ENCODE data around the gene GMPR.

GRCh38 chr6:16278750-16279149 lies 40.4 kb downstream of the GMPR start:
- TF ChIP-seq, protein P1, sequence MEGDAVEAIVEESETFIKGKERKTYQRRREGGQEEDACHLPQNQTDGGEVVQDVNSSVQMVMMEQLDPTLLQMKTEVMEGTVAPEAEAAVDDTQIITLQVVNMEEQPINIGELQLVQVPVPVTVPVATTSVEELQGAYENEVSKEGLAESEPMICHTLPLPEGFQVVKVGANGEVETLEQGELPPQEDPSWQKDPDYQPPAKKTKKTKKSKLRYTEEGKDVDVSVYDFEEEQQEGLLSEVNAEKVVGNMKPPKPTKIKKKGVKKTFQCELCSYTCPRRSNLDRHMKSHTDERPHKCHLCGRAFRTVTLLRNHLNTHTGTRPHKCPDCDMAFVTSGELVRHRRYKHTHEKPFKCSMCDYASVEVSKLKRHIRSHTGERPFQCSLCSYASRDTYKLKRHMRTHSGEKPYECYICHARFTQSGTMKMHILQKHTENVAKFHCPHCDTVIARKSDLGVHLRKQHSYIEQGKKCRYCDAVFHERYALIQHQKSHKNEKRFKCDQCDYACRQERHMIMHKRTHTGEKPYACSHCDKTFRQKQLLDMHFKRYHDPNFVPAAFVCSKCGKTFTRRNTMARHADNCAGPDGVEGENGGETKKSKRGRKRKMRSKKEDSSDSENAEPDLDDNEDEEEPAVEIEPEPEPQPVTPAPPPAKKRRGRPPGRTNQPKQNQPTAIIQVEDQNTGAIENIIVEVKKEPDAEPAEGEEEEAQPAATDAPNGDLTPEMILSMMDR (IDR thresholded peaks at IDR 0.05; ENCODE audit: extremely low read depth in 1 of 2, insufficient read depth in 1 of 2, low read depth in 1 of 2, low read length in 2 of 2): no peak
- no peak for TF ChIP-seq POLR2A (IDR thresholded peaks at IDR 0.05; ENCODE audit: low read depth, low read length)
- no peak for TF ChIP-seq EZH2 (IDR thresholded peaks at IDR 0.05; ENCODE audit: borderline replicate concordance, low read depth, low read length, severe bottlenecking)
- TF ChIP-seq POLR2AphosphoS5 (IDR thresholded peaks at IDR 0.05; ENCODE audit: insufficient read depth, low read depth, low read length): no peak
- TF ChIP-seq MYC (IDR thresholded peaks at IDR 0.05; ENCODE audit: low read depth, low read length): no peak
- no peak for TF ChIP-seq MAX (IDR thresholded peaks at IDR 0.05; ENCODE audit: insufficient read depth, insufficient read length)
- TF ChIP-seq JUN (IDR thresholded peaks at IDR 0.05; ENCODE audit: borderline replicate concordance, insufficient read depth, insufficient read length, low read depth): no peak
- TF ChIP-seq GATA2 (IDR thresholded peaks at IDR 0.05; ENCODE audit: insufficient read depth, insufficient read length, low read depth, low read length): no peak
- TF ChIP-seq FOS (IDR thresholded peaks at IDR 0.05; ENCODE audit: borderline replicate concordance, insufficient read depth, low read length): no peak

Measured in endothelial cell of umbilical vein (primary cell).